22Rv1 (cell line): ENCODE results near the gene FCRL6.

ENCODE experiments used
- H3K27ac ChIP-seq: fragments of 450-650 bp; 2 replicates; pipeline ENCODE4 v1.5.1; 2017
- ZFX ChIP-seq: fragments of 450-650 bp; IDR thresholded peaks from 2 replicates; pipeline ENCODE4 v1.6.1; 2017; ENCODE audit warnings: antibody characterized with exemption, borderline replicate concordance
- TF ChIP-seq, protein P1 (sequence below): fragments of 450-650 bp; IDR thresholded peaks from 2 replicates; pipeline ENCODE4 v1.5.1; 2017; ENCODE audit warnings: mild to moderate bottlenecking

The FCRL6 gene

GRCh38 chr1:159828176-159828575 lies 26.0 kb downstream of the FCRL6 start:
- TF ChIP-seq ZFX, result no peak
- TF ChIP-seq, protein P1, sequence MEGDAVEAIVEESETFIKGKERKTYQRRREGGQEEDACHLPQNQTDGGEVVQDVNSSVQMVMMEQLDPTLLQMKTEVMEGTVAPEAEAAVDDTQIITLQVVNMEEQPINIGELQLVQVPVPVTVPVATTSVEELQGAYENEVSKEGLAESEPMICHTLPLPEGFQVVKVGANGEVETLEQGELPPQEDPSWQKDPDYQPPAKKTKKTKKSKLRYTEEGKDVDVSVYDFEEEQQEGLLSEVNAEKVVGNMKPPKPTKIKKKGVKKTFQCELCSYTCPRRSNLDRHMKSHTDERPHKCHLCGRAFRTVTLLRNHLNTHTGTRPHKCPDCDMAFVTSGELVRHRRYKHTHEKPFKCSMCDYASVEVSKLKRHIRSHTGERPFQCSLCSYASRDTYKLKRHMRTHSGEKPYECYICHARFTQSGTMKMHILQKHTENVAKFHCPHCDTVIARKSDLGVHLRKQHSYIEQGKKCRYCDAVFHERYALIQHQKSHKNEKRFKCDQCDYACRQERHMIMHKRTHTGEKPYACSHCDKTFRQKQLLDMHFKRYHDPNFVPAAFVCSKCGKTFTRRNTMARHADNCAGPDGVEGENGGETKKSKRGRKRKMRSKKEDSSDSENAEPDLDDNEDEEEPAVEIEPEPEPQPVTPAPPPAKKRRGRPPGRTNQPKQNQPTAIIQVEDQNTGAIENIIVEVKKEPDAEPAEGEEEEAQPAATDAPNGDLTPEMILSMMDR, result no peak

DNA sequence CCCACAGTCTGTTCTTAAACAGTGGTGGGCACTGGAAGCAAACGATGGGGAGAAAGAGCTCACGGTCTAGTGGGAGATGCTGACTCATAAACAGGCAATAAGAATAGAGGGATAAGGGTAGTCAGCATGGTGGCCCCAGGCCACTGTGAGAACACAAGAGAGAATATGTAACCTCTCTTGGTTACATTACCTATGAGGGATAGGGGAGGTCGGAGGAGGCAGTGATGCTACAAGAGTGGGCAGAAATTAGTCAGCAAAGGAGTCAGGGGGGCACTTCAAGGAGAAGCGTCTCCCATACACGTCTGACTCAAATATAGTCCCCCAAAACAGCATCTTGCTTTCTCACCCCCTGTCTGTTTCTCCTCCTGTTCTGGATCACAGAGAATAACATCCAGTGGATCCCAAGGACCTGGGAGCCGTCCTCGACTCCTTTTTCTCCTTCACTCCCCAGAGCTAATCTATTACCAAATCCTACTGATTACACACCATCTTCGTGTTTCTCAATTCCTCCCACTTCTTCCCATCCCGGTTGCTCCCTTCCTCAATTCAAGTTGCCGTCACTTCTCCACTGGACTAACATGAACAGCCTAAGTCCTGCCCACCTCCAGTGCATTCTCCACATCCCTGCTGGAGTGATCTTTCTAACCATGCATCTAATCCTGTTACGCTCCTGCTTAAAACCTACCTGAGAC lies 26.6 kb downstream of the FCRL6 start:
- TF ChIP-seq, protein P1, result no peak
- no peak for TF ChIP-seq ZFX
- no peak overlapping the region for H3K27ac ChIP-seq

More at GRCh38 chr1:159828176-159828575, 26.0 kb downstream of the FCRL6 start:
- no peak overlapping the region for H3K27ac ChIP-seq

GRCh38 chr1:159829273-159829634 lies 27.1 kb downstream of the FCRL6 start:
- no peak overlapping the region for H3K27ac ChIP-seq
- TF ChIP-seq, protein P1, result peak; percentile 80
- TF ChIP-seq ZFX, result no peak

- no peak overlapping the region for H3K27ac ChIP-seq
- no peak for TF ChIP-seq ZFX
- TF ChIP-seq, protein P1, result no peak
Observed at GRCh38 chr1:159829822-159830465, 27.8 kb downstream of the FCRL6 start.

GRCh38 chr1:159830722-159831121 lies 28.6 kb downstream of the FCRL6 start:
- TF ChIP-seq ZFX, result no peak
- TF ChIP-seq, protein P1, result no peak
- H3K27ac ChIP-seq, result no peak overlapping the region

DNA sequence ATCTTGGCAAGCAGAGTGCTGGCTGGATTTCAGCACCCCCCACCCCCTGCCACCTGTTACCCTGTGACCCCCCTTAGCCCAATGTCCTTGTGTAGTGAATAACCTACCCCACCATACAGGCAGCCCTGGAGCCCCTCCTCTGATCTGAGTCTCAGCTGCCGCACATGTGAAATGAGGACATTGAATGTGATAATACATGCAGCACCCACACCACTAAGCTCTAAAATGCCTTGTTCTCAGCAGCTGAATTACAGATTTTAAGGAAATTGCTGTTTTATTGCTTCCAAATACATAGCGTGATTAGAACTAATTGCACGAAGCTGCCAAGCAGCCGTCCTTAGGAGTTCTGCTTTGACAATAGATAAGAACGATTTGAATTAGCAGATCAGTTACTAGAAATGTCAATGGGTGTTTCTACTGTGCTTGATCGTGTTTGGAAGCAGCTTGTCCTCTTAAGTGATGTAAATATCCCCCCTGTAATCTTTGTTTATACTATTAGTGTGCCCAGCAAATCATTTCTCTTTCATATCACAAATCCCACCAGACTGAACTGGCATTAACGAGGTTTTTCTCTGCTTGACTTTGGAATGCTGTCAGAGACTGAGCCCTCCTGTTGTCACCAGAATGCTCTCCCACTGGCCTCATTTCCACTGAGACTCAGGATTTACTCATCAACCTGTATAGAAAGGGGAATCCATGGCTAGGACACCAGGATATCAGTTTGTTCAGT lies 29.4 kb downstream of the FCRL6 start:
- no peak overlapping the region for H3K27ac ChIP-seq
- TF ChIP-seq, protein P1, result no peak
- no peak for TF ChIP-seq ZFX

DNA sequence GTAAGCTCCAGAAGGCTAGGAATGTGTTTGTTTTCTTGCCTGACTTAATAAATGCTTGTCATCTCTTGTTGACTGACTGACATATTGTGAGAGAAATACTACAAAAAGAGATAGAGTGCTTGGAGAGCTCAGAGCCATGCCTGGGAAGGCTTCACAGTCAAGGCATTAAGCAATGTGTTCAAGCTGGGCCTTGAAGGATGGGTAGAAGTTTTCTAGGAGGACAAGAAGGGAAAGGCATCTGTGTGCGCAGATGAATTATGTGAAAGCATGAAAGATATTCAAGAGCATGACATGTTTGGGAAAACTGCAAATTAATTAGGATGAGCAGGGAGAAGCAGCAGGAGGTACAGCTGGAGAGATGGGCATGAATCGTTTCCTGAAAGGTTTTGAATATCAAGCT lies 30.1 kb downstream of the FCRL6 start:
- H3K27ac ChIP-seq, result no peak overlapping the region
- TF ChIP-seq, protein P1, result no peak
- no peak for TF ChIP-seq ZFX
